H1 (cell line): ENCODE results near the gene LYL1. TPM values are rescaled to one million over a fixed set of nuclear protein-coding genes. Genes with fewer than 3 reads are reported as not detected.
A peak's percentile ranks its signal among the peaks of the same experiment; 100 is the strongest.

ENCODE experiments used
- CTCF ChIA-PET: fragments of 300-600 bp; sonication (Branson Sonifier 250); formaldehyde crosslinking; loops from one replicate; lab custom pipeline; 2021; ENCODE audit not compliant: partially characterized antibody; lab: Charles Lee
- POLR2A ChIA-PET: fragments of 300-600 bp; sonication (Branson Sonifier 250); formaldehyde crosslinking; loops from one replicate; lab custom pipeline; 2021; ENCODE audit warnings: inconsistent platforms; ENCODE audit not compliant: partially characterized antibody; lab: Charles Lee
- DNase-seq, 2 experiments: peaks; one replicate each; pipeline versions ENCODE4 v3.0.0 to v3.0.0-alpha.2; 2010 to 2022; ENCODE audit warnings: low spot score in 2 of 2, low read depth in 1 of 2, mixed read lengths in 1 of 2
- FAIRE-seq: peaks from 2 replicates; lab custom pipeline; 2011; peaks lifted over from hg19 to GRCh38; lab: Jason Lieb, UNC
- H2AFZ ChIP-seq: 2 replicates; pipeline ENCODE4 v1.8.1; 2012; ENCODE audit warnings: low read length, inconsistent platforms
- H2AK5ac ChIP-seq: 2 replicates; pipeline ENCODE4 v1.6.1; 2013; ENCODE audit warnings: low read depth, low read length
- H2BK120ac ChIP-seq: replicated peaks from 2 replicates; pipeline ENCODE3; 2013; ENCODE audit warnings: low read depth, low read length, inconsistent platforms
- H2BK12ac ChIP-seq: 2 replicates; pipeline ENCODE4 v1.6.1; 2013; ENCODE audit warnings: low read depth, low read length
- H2BK15ac ChIP-seq: 2 replicates; pipeline ENCODE4 v1.6.1; 2013; ENCODE audit warnings: low read length
- H2BK20ac ChIP-seq: 2 replicates; pipeline ENCODE4 v1.6.1; 2013; ENCODE audit warnings: low read length
- H2BK5ac ChIP-seq: 2 replicates; pipeline ENCODE4 v1.6.1; 2013; ENCODE audit warnings: low read depth, low read length
- H3K14ac ChIP-seq: 2 replicates; pipeline ENCODE4 v1.6.1; 2013; ENCODE audit warnings: inconsistent platforms; ENCODE audit not compliant: insufficient read length
- H3K18ac ChIP-seq: 2 replicates; pipeline ENCODE4 v1.6.1; 2013; ENCODE audit warnings: low read length; ENCODE audit errors: extremely low read depth
- H3K23ac ChIP-seq: 2 replicates; pipeline ENCODE4 v1.6.1; 2013; ENCODE audit warnings: inconsistent platforms; ENCODE audit not compliant: insufficient read length
- H3K23me2 ChIP-seq: 2 replicates; pipeline ENCODE4 v1.6.1; 2013; ENCODE audit warnings: low read depth, low read length
- H3K27ac ChIP-seq: 2 replicates; pipeline ENCODE4 v1.6.1; 2011; ENCODE audit warnings: low read depth, low read length, inconsistent platforms
- H3K27me3 ChIP-seq, 4 experiments: replicated peaks in 1 of 4; 1 replicate in 1 of 4; 2 replicates in 3 of 4; pipeline versions ENCODE4 v1.6.1 to v1.8.1; 2011 to 2013; ENCODE audit warnings: low read length in 3 of 4, mild to moderate bottlenecking in 3 of 4, inconsistent platforms in 2 of 4, mixed read lengths in 2 of 4, moderate library complexity in 1 of 4; ENCODE audit not compliant: control insufficient read depth in 3 of 4, insufficient read depth in 3 of 4; ENCODE audit errors: extremely low read depth in 1 of 4
- H3K36me3 ChIP-seq, 4 experiments: 2 replicates each; pipeline versions ENCODE4 v1.6.1 to v1.8.1; 2011 to 2013; ENCODE audit warnings: mild to moderate bottlenecking in 4 of 4, low read length in 3 of 4, moderate library complexity in 2 of 4, control low read depth in 1 of 4, inconsistent platforms in 1 of 4; ENCODE audit not compliant: insufficient read depth in 4 of 4, control insufficient read depth in 2 of 4
- H3K4ac ChIP-seq: replicated peaks from 2 replicates; pipeline ENCODE3; 2013; ENCODE audit warnings: low read length, low read depth, mixed read lengths, inconsistent platforms; ENCODE audit not compliant: insufficient read length
- H3K4me1 ChIP-seq, 4 experiments: replicated peaks in 1 of 4; 1 replicate in 1 of 4; 2 replicates in 3 of 4; pipeline versions ENCODE4 v1.6.1 to v1.8.1; 2011 to 2013; ENCODE audit warnings: low read length in 3 of 4, inconsistent platforms in 2 of 4, mixed read lengths in 1 of 4; ENCODE audit not compliant: insufficient read depth in 4 of 4, control insufficient read depth in 3 of 4
- H3K4me2 ChIP-seq, 2 experiments: 2 replicates each; pipeline versions ENCODE4 v1.6.1 to v1.8.1; 2011 to 2013; ENCODE audit warnings: low read depth in 2 of 2, low read length in 2 of 2, control low read depth in 1 of 2, inconsistent platforms in 1 of 2, mild to moderate bottlenecking in 1 of 2; ENCODE audit not compliant: insufficient read depth in 1 of 2
- H3K4me3 ChIP-seq, 4 experiments: fragments of 200-600, 300-600 bp in 1 of 4; sonication (generic), shearing (Covaris generic), sonication (Bioruptor Twin) in 1 of 4; 2 replicates each; pipeline versions ENCODE4 v1.5.1 to v1.8.1; 2011 to 2016; ENCODE audit warnings: low read length in 4 of 4, low read depth in 3 of 4, control low read depth in 2 of 4, inconsistent platforms in 2 of 4, mild to moderate bottlenecking in 2 of 4, mixed read lengths in 1 of 4, moderate library complexity in 1 of 4; ENCODE audit not compliant: insufficient read depth in 2 of 4; ENCODE audit errors: extremely low read depth in 1 of 4
- H3K56ac ChIP-seq: replicated peaks from 2 replicates; pipeline ENCODE3; 2013; ENCODE audit warnings: low read depth, mild to moderate bottlenecking, mixed read lengths, low read length, inconsistent platforms; ENCODE audit not compliant: insufficient read length
- H3K79me1 ChIP-seq: 2 replicates; pipeline ENCODE4 v1.6.1; 2013; ENCODE audit warnings: low read depth, low read length, control low read depth
- H3K79me2 ChIP-seq, 2 experiments: 2 replicates each; pipeline versions ENCODE4 v1.6.1 to v1.8.1; 2012 to 2013; ENCODE audit warnings: low read length in 2 of 2, mild to moderate bottlenecking in 2 of 2, inconsistent platforms in 1 of 2; ENCODE audit not compliant: insufficient read depth in 2 of 2, control insufficient read depth in 1 of 2
- H3K9ac ChIP-seq, 4 experiments: replicated peaks in 1 of 4; 1 replicate in 1 of 4; 2 replicates in 3 of 4; pipeline versions ENCODE4 v1.6.1 to v1.8.1; 2011 to 2013; ENCODE audit warnings: low read depth in 3 of 4, low read length in 3 of 4, control low read depth in 2 of 4, mild to moderate bottlenecking in 2 of 4, moderate library complexity in 2 of 4, inconsistent platforms in 1 of 4; ENCODE audit errors: extremely low read depth in 1 of 4
- H3K9me3 ChIP-seq, 2 experiments: 2 replicates each; pipeline versions ENCODE4 v1.6.1 to v1.8.1; 2012 to 2013; ENCODE audit warnings: mild to moderate bottlenecking in 2 of 2, moderate library complexity in 2 of 2, control low read depth in 1 of 2, inconsistent platforms in 1 of 2, low read depth in 1 of 2, low read length in 1 of 2, mixed read lengths in 1 of 2; ENCODE audit not compliant: insufficient read depth in 2 of 2
- H4K20me1 ChIP-seq, 2 experiments: replicated peaks in 1 of 2; 2 replicates each; pipeline versions ENCODE3 to v1.8.1; 2011 to 2013; ENCODE audit warnings: inconsistent platforms in 2 of 2, low read length in 2 of 2, mild to moderate bottlenecking in 1 of 2; ENCODE audit not compliant: insufficient read depth in 2 of 2, control insufficient read depth in 1 of 2
- H4K5ac ChIP-seq: 2 replicates; pipeline ENCODE4 v1.6.1; 2013; ENCODE audit warnings: low read length, low read depth, mixed read lengths, inconsistent platforms; ENCODE audit not compliant: insufficient read length
- H4K8ac ChIP-seq: 2 replicates; pipeline ENCODE4 v1.8.0; 2013; ENCODE audit warnings: mild to moderate bottlenecking, moderate library complexity, low read length, inconsistent platforms; ENCODE audit not compliant: insufficient read depth; ENCODE audit errors: extremely low read depth
- H4K91ac ChIP-seq: replicated peaks from 2 replicates; pipeline ENCODE3; 2013; ENCODE audit warnings: low read length, mixed read lengths, inconsistent platforms; ENCODE audit not compliant: insufficient read length
- BRCA1 ChIP-seq: IDR thresholded peaks from 2 replicates; pipeline ENCODE4 v1.6.1; 2012; ENCODE audit warnings: low read depth, low read length, improper control_type of control experiment
- CBX8 ChIP-seq: fragments of 300-800, 300-1000 bp; sonication (generic); IDR thresholded peaks from 2 replicates; pipeline ENCODE4 v1.7.1; 2016; ENCODE audit warnings: low read depth, low read length, borderline replicate concordance
- EZH2 ChIP-seq: fragments of 200-600 bp; sonication (generic); IDR thresholded peaks from 2 replicates; pipeline ENCODE4 v1.7.1; 2012; ENCODE audit warnings: low read depth, mild to moderate bottlenecking, moderate library complexity, low read length, inconsistent platforms; ENCODE audit not compliant: severe bottlenecking
- FOSL1 ChIP-seq: IDR thresholded peaks from 2 replicates; pipeline ENCODE4 v1.6.1; 2011; ENCODE audit warnings: mild to moderate bottlenecking, low read depth, low read length, moderate library complexity; ENCODE audit not compliant: insufficient read depth
- PHF8 ChIP-seq: fragments of 200-600 bp; sonication (generic); conservative IDR thresholded peaks from 2 replicates; pipeline ENCODE4 v1.7.1; 2012; ENCODE audit warnings: low read depth, mild to moderate bottlenecking, inconsistent platforms, low read length, moderate library complexity
- POLR2AphosphoS5 ChIP-seq: IDR thresholded peaks from 2 replicates; pipeline ENCODE4 v1.6.1; 2011; ENCODE audit warnings: low read depth, low read length
- RFX5 ChIP-seq: IDR thresholded peaks from 2 replicates; pipeline ENCODE4 v1.6.1; 2011; ENCODE audit warnings: low read depth, low read length, improper control_type of control experiment, borderline replicate concordance
- TCF12 ChIP-seq: IDR thresholded peaks from 2 replicates; pipeline ENCODE4 v1.6.1; 2011; ENCODE audit warnings: low read depth, mild to moderate bottlenecking, low read length
- TEAD4 ChIP-seq: IDR thresholded peaks from 2 replicates; pipeline ENCODE4 v1.6.1; 2012; ENCODE audit warnings: low read depth, low read length, inconsistent platforms, mixed read lengths
- USF2 ChIP-seq: IDR thresholded peaks from 2 replicates; pipeline ENCODE4 v1.6.1; 2011; ENCODE audit warnings: low read length, improper control_type of control experiment
- WGBS, 2 experiments: shearing (Covaris generic) in 1 of 2; methylation state at CpG; one replicate each; pipeline versions ENCODE4 v1.1.6 to v1.1.7; 2013 to 2015; ENCODE audit warnings: low lambda C conversion rate in 2 of 2, mixed read lengths in 2 of 2, inconsistent platforms in 1 of 2, low coverage in 1 of 2, missing lambda C conversion rate in 1 of 2; ENCODE audit not compliant: insufficient replicate concordance in 2 of 2, insufficient coverage in 1 of 2, insufficient read length in 1 of 2; ENCODE audit errors: extremely low coverage in 1 of 2, missing lambda C conversion rate in 1 of 2; 5-methylcytosine and 5-hydroxymethylcytosine counted together
- polyA plus RNA-seq, 7 experiments: library from polyadenylated mRNA; depleted of rRNA in 3 of 7; stranded (reverse) in 5 of 7; unstranded in 2 of 7; fragments of >200 nt in 5 of 7; fragments of 200-250 nt in 2 of 7; gene quantifications; 1 replicate in 5 of 7; 2 replicates in 1 of 7; 4 replicates in 1 of 7; pipeline versions ENCODE4 v1.2.1 to v1.2.3, GENCODE V29; 2011 to 2013; ENCODE audit warnings: missing spikeins in 2 of 7, mixed read lengths in 2 of 7
- total RNA-seq: library from RNA; stranded (reverse); fragmentation: NEBNext Ultra II Directional; extraction: Animal tissue kit (Norgen Biotek cat#: 25700); gene quantifications from 2 replicates; pipeline ENCODE4 v1.2.1, GENCODE V29; 2021

LYL1 gene
- total and polyA plus RNA-seq, 2 of the 8 experiments (the other 6 are each of a cell fraction or from before 2014, with no cell fraction given): 0.58 to 0.76 TPM

- Histone ChIP-seq H3K27me3 (no peaks in the 10 kb centered on the region), H2AK5ac (0 out of 2 replicates have a peak overlapping the region, but pooled peaks have one; percentile 55), H4K91ac (peak overlapping the region; percentile 97), H2BK120ac (no peak overlapping the region), H2BK20ac (no peak overlapping the region), H3K9me3 (no peaks in the 10 kb centered on the region), H3K27ac (peak overlapping the region; percentile 97), H2BK12ac (peak overlapping the region; percentile 97; the same call in 1 of the 2 replicates), H4K8ac (peak overlapping the region; percentile 98; the same call in 1 of the 2 replicates), H4K20me1 (peaks cover 44 to 45% of the 10 kb centered on the region in 2 experiments), H3K79me2 (peaks cover 52 to 68% of the 10 kb centered on the region in 2 experiments), H3K4me1 (peaks cover 14 to 36% (median 26%) of the 10 kb centered on the region in 4 experiments), H3K14ac (peak overlapping the region; percentile 6), H2BK5ac (peak overlapping the region; percentile 99), H3K4me2 (peak overlapping the region; percentile 70 to 81), H3K56ac (peak overlapping the region; percentile 98), H3K18ac (peak overlapping the region; percentile 95), H2BK15ac (peak overlapping the region; percentile 61; the same call in 1 of the 2 replicates), H3K9ac (peak overlapping the region; percentile 82 to 99 (median 94)), H3K23ac (no peak overlapping the region), H3K4ac (peak overlapping the region; percentile 94), H3K79me1 (peaks cover 36% of the 10 kb centered on the region), H3K23me2 (peaks cover 8% of the 10 kb centered on the region; the same call in 1 of the 2 replicates), H3K4me3 (peak overlapping the region; percentile 76 to 100 (median 84)), H3K36me3 (peaks cover 0 to 12% (median 9%) of the 10 kb centered on the region in 4 experiments; a peak in 6 of 8 replicates), H4K5ac (peak overlapping the region; percentile 85), H2AFZ (no peak overlapping the region)
- ChIA-PET POLR2A (interaction anchor here (0.6 to 19.5 kb wide), 20 partner anchors 14 to 247 kb away, joined by 3 to 228 read pairs (median 4); partner anchors contain the start of genes GADD45GIP1, GCDH, IER2 and LYL1), CTCF (interaction anchor here (0.9 to 2.8 kb wide), 5 partner anchors 9 to 153 kb away, joined by 3 to 7 read pairs (median 4); no protein-coding TSS in a partner anchor)
- FAIRE-seq: no peak
- peak; percentile 78 to 92 for DNase-seq
- WGBS, 2 experiments: 2% methylated on average over 25 of the region's 57 CpGs; no CpG with 5 or more reads in 1 of the 2 experiments
- TF ChIP-seq USF2 (no peak; the same call in 1 of the 2 replicates), TCF12 (0 out of 2 replicates have a peak, but pooled peaks have one; percentile 52), EZH2 (no peak), PHF8 (peak; percentile 43), POLR2AphosphoS5 (no peak), TEAD4 (no peak), BRCA1 (no peak), RFX5 (no peak), FOSL1 (no peak), CBX8 (no peak)
Observed at GRCh38 chr19:13118424-13119193, 16.0 kb upstream of the LYL1 start.
